GM12872 (cell line): ENCODE data around the gene MAML2.

Experiments
- TF ChIP-seq, protein P1 (sequence below): IDR thresholded peaks from 3 replicates; pipeline ENCODE4 v1.5.1; 2011; ENCODE audit warnings: low read depth, mild to moderate bottlenecking, low read length, moderate library complexity; ENCODE audit not compliant: insufficient read depth

MAML2 gene

DNA sequence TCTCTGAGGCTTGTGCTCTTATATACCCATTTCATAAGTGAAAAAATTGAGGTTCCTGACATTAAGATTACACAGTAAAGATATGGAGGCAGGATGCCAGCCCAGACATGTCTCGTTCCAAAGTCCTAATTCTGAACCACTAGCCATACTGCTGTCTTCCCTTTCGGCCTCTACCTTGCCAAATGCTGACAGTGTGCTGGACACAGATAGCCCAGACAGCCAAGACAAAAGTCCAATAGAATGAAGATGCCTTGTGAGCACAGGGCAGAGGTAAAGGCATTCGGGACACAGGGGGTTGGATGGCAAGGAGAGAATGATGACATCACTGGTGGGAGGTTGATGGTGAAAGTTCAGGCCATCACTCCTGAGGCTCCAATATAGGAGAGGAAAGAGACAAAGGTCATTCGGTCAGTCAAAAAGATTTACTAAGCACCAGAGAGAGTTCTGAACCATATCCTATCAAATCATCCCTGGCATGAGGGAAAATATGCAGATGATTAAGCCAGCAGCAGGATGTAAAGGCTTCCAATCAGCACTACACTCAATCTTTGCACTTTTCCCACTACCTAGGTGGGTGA is 245.1 kb downstream of the MAML2 start:
- TF ChIP-seq, protein P1, sequence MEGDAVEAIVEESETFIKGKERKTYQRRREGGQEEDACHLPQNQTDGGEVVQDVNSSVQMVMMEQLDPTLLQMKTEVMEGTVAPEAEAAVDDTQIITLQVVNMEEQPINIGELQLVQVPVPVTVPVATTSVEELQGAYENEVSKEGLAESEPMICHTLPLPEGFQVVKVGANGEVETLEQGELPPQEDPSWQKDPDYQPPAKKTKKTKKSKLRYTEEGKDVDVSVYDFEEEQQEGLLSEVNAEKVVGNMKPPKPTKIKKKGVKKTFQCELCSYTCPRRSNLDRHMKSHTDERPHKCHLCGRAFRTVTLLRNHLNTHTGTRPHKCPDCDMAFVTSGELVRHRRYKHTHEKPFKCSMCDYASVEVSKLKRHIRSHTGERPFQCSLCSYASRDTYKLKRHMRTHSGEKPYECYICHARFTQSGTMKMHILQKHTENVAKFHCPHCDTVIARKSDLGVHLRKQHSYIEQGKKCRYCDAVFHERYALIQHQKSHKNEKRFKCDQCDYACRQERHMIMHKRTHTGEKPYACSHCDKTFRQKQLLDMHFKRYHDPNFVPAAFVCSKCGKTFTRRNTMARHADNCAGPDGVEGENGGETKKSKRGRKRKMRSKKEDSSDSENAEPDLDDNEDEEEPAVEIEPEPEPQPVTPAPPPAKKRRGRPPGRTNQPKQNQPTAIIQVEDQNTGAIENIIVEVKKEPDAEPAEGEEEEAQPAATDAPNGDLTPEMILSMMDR: no peak

DNA sequence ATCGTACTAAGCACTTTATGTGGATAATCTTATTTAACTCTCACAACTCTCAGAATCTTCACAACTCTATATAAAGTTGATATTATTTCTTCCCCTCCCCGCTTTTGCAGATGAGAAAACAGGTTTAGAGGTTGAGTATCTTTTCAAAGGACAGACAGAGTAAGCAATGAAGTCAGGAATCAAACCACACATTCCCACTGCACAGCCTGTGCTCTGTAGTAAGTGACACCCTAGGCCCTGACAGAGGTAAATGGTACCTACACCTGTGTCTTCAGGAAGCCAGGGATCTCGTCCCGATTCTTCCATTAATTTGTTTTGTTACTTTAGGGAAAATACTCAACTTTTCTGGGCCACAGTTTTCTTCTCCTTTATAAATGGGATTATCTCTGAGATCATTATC is 246.6 kb downstream of the MAML2 start:
- TF ChIP-seq, protein P1: no peak

DNA sequence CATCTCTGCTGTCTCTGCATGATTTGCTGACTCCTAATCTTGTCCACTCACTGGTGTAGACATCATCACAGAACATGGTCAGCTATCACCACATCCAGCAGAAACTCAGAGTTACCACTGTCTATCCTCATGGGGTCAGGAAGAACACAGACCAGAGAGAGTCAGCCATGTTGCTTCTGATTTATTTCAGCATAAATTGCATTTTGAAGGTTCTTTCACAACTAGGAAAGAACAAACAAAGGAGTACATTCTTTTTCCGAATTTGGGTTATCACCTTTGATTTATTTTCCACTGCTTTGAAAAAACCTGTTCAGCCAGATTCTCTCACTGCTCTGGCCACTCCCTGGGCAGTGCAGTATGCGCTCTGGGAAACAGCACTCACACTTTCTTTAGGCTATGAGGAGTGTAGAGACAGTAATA is 247.1 kb downstream of the MAML2 start:
- TF ChIP-seq, protein P1: no peak

DNA sequence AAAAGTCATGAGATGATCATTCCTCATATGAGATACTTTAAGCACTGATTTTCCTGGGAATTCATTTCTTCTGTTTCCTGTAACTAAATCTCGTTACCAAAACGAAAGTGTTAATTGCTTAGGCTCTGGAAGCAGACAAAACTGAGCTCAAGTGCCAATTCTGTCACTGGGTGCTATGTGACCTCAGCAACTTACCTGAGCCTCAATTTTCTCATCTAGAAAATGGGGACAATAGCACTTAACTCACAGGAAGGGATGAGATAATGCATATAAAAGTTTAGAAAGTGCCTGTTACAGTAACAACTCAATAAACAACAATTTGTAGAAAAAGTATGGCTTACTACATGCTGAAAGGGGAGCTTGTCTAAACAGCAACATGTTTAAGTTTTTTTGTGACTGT is 248.8 kb downstream of the MAML2 start:
- TF ChIP-seq, protein P1: no peak

DNA sequence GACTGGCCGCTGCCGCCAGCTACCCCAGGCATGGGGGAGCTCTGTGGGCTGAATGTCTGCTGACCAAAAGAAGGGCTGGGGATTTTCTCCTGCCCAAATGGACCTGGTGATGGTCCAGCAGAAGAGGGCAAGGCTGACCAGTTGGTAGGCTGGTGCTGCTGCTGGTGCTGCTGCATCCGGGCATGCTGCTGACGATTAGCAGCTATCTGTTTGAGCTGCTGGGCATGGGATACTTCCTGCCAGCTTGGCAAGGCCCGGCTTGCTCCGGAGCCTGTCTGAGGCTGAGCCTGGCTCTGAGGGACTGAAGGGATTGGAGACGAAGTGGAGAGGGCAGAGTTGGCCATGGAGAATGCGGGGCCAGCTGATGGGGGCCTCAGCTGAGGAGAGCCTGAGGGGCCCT is 250.5 kb downstream of the MAML2 start:
- TF ChIP-seq, protein P1: no peak

DNA sequence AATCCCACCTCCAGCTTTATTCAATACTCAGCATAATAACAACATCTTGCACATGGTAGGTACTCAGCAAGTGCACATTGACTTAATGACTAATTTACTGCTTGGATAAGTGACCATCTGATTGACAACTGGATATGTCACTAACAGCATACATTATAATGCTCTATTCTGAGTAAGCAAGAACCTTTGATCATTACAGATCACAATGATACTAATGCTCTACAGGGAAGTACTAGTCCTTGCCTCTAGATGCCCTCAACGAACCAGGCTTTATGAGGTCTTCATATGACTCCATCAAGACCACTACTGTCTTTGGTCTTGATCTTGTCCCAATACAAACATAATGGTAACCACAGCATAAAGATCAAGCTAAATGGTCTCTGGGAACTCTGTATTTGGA is 251.5 kb downstream of the MAML2 start:
- TF ChIP-seq, protein P1: peak; percentile 25; the same call in 1 of the 3 replicates

DNA sequence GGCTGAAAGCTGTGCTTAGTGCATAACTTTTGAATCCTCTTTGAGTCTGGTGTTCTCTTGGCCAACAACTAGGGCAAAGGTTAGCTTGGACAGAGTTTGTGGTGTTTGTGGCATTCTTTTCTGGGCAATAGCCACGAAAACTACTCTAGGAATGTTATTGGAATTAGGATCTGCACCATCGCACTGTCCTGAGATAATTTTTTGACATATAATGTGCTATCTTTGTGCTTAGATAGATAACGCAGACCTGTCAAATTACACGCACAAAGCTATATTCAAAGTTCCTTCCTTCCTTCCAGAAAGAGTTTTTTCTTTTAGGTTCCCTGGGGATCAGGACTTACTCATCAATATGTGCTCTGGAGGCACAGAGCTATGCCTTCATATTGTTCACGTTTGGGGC is 252.3 kb downstream of the MAML2 start:
- TF ChIP-seq, protein P1: no peak
